Activated naive CD4-positive, alpha-beta T cell treated with anti-CD3 and anti-CD28 coated beads for 36 hours (primary cell): Measurements from ENCODE around the gene PARD3B. TPM values are rescaled to one million over a fixed set of nuclear protein-coding genes. Genes with fewer than 3 reads are reported as not detected.

Experiments
- CTCF ChIA-PET: fragments of 350-600 bp; sonication (Branson Sonifier 250); formaldehyde crosslinking; loops from one replicate; lab custom pipeline; 2021; ENCODE audit warnings: antibody characterized with exemption; lab: Charles Lee
- DNase-seq: peaks from one replicate; pipeline ENCODE4 v3.0.0-alpha.2; 2020
- H3K27ac Mint-ChIP-seq: one replicate; pipeline ENCODE4 v1.8.0; 2021; ENCODE audit warnings: mild to moderate bottlenecking, mixed read lengths
- H3K27me3 Mint-ChIP-seq: one replicate; pipeline ENCODE4 v1.8.0; 2021; ENCODE audit warnings: low read depth, mixed read lengths
- H3K36me3 Mint-ChIP-seq: one replicate; pipeline ENCODE4 v1.8.0; 2021; ENCODE audit warnings: low read depth, mixed read lengths
- H3K4me1 Mint-ChIP-seq: one replicate; pipeline ENCODE4 v1.8.0; 2021; ENCODE audit warnings: low read depth, mixed read lengths
- H3K4me3 Mint-ChIP-seq: one replicate; pipeline ENCODE4 v1.8.0; 2021; ENCODE audit warnings: mild to moderate bottlenecking, moderate library complexity, mixed read lengths
- H3K9me3 Mint-ChIP-seq: one replicate; pipeline ENCODE4 v1.8.0; 2021; ENCODE audit warnings: mixed read lengths
- intact Hi-C: fragments of 100-400 bp; cut with micrococcal nuclease; formaldehyde crosslinking; loops from one replicate; pipeline ENCODE4 v1.15.1; 2023
- total RNA-seq, 2 experiments: library from RNA; stranded (reverse); gene quantifications; one replicate each; pipeline ENCODE4 v1.2.3, GENCODE V29; 2021

PARD3B gene
- total RNA-seq, 2 experiments from 2014 or later, result 0.15 to 0.43 TPM

DNA sequence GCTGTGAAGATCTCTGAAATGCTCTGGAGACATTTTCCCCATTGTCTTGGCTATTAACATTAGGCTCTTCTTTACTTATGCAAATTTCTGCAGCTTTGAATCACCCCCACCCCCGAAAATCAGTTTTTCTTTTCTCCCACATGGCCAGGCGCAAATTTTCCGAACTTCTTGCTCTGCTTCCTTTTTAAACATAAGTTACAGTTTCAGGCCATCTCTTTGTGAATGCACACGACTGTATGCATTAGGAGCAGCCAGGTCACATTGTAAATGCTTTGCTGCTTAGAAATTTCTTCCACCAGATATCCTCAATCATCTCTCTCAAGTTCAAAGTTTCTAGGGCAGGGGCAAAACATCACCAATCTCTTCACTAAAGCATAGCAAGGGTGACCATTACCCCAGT lies 106.8 kb downstream of the PARD3B start:
- Mint-ChIP-seq H3K4me3 (no peak overlapping the region), H3K4me1 (no peaks in the 10 kb centered on the region), H3K27me3 (no peaks in the 10 kb centered on the region), H3K27ac (no peak overlapping the region), H3K36me3 (no peaks in the 10 kb centered on the region), H3K9me3 (peaks cover 6% of the 10 kb centered on the region)
- intact Hi-C loops, result no loop called here
- CTCF ChIA-PET, result no interaction called here
- DNase-seq, result no peak

DNA sequence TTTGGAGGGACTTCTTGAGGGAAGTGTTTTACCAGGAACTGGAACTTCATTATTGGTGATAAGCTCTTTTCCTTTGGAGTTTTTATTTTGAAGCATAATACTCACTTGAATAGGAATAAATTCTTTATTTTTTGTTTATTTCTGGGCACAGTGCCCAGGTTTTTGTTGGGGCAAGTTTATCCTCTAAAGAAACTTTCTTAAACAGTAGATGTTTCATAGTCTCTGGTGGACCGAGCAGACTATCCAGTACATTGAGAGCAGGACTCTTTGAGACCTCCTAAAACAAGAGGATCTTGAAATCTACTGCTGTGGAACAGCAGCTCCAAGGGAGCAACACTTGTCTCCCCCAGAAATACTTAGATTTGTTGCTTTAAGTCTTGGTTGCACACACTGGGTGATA lies 109.4 kb downstream of the PARD3B start:
- Mint-ChIP-seq H3K9me3 (peaks cover 6% of the 10 kb centered on the region), H3K4me3 (no peak overlapping the region), H3K4me1 (no peaks in the 10 kb centered on the region), H3K36me3 (no peaks in the 10 kb centered on the region), H3K27me3 (no peaks in the 10 kb centered on the region), H3K27ac (no peak overlapping the region)
- CTCF ChIA-PET, result no interaction called here
- intact Hi-C loops, result no loop called here
- no peak for DNase-seq

- CTCF ChIA-PET, result no interaction called here
- H3K36me3 Mint-ChIP-seq, result no peaks in the 10 kb centered on the region
Observed at GRCh38 chr2:204655101-204655500, 109.8 kb downstream of the PARD3B start.

DNA sequence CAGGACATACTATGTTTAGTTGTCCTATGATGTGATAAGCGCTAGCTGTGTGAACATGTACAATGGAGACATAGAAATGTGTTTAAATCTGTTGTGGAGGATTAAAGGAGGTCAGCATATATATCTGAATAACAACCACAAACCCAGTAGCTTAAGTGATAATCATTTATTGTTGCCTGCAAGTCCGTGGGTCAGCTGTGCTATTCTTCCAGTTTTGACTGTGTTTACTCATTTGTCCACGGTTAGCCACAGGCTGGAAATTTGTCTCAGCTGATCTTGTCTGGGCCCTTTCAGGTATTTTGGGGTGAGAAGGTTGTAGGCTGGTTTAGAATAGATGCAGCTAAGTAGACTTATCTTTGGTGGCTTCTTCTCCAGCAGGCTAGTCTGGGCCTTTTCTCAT lies 110.4 kb downstream of the PARD3B start:
- H3K4me1 Mint-ChIP-seq, result no peaks in the 10 kb centered on the region
- H3K27me3 Mint-ChIP-seq, result no peaks in the 10 kb centered on the region
- DNase-seq, result no peak
- no peak overlapping the region for H3K4me3 Mint-ChIP-seq
- no peaks in the 10 kb centered on the region for H3K36me3 Mint-ChIP-seq
- no peak overlapping the region for H3K27ac Mint-ChIP-seq
- intact Hi-C loops, result no loop called here
- CTCF ChIA-PET, result no interaction called here
- H3K9me3 Mint-ChIP-seq, result peaks cover 6% of the 10 kb centered on the region

More at GRCh38 chr2:204655101-204655500, 109.8 kb downstream of the PARD3B start:
- H3K27ac Mint-ChIP-seq, result no peak overlapping the region
- no peaks in the 10 kb centered on the region for H3K27me3 Mint-ChIP-seq
- no peak for DNase-seq
- intact Hi-C loops, result no loop called here
- peaks cover 6% of the 10 kb centered on the region for H3K9me3 Mint-ChIP-seq
- H3K4me3 Mint-ChIP-seq, result no peak overlapping the region
- no peaks in the 10 kb centered on the region for H3K4me1 Mint-ChIP-seq

- intact Hi-C loops, result no loop called here
- no peak for DNase-seq
- CTCF ChIA-PET, result interaction anchor here (0.7 kb wide), 1 partner anchor 18 kb away, joined by 3 read pairs; no protein-coding TSS in a partner anchor
- no peaks in the 10 kb centered on the region for H3K4me1 Mint-ChIP-seq
- H3K27ac Mint-ChIP-seq, result no peak overlapping the region
- H3K36me3 Mint-ChIP-seq, result no peaks in the 10 kb centered on the region
- H3K9me3 Mint-ChIP-seq, result peaks cover 5% of the 10 kb centered on the region
- H3K27me3 Mint-ChIP-seq, result no peaks in the 10 kb centered on the region
- H3K4me3 Mint-ChIP-seq, result no peak overlapping the region
Observed at GRCh38 chr2:204657024-204657423, 111.7 kb downstream of the PARD3B start.

DNA sequence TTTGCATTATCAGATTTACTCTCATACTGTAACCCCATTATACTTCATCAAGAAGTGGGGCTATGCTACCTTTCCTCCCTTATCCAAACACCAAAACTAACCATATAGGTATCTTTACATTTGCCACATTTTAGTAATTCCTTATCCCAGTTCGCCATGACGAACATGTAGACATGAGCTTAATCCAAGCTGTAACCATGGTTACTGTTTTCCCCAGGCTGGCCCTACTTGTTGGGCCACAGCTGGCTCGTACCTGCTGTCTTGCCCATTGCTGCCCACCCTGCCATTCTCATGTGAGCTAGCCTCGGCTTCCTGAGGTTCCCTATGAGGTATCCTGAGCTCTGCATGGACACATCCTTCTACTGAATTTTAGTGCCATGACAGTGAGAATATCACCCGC lies 117.7 kb downstream of the PARD3B start:
- intact Hi-C loops, result no loop called here
- H3K4me1 Mint-ChIP-seq, result no peaks in the 10 kb centered on the region
- no peaks in the 10 kb centered on the region for H3K27me3 Mint-ChIP-seq
- no peak for DNase-seq
- no peak overlapping the region for H3K27ac Mint-ChIP-seq
- no peaks in the 10 kb centered on the region for H3K36me3 Mint-ChIP-seq
- CTCF ChIA-PET, result no interaction called here
- H3K9me3 Mint-ChIP-seq, result no peaks in the 10 kb centered on the region
- no peak overlapping the region for H3K4me3 Mint-ChIP-seq

- intact Hi-C loops, result no loop called here
- no peak overlapping the region for H3K27ac Mint-ChIP-seq
- H3K4me1 Mint-ChIP-seq, result no peaks in the 10 kb centered on the region
- no peak overlapping the region for H3K4me3 Mint-ChIP-seq
- H3K9me3 Mint-ChIP-seq, result no peaks in the 10 kb centered on the region
- H3K36me3 Mint-ChIP-seq, result no peaks in the 10 kb centered on the region
- DNase-seq, result no peak
- no peaks in the 10 kb centered on the region for H3K27me3 Mint-ChIP-seq
- CTCF ChIA-PET, result no interaction called here
Observed at GRCh38 chr2:204663816-204664425, 118.6 kb downstream of the PARD3B start.

DNA sequence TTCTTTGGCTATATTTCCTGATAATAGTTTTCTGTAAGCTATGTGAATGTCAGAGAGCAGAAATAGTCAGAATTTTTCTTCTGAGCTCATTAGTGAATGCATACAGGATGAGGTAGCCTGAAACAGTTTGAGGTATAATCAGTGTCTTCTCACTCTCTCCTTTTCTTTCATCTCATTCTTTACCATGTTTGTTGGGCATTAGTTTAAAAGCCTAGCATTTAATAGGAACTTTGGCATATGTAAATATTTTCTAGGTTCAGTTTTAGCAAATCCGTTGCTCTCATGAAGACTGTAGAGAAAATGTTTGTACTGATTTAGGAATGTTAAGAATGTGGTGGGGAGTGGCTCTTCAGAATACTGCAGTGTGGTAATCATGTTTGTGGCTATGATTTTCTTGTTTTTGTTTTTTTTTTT lies 119.4 kb downstream of the PARD3B start:
- no peaks in the 10 kb centered on the region for H3K36me3 Mint-ChIP-seq
- no peak overlapping the region for H3K27ac Mint-ChIP-seq
- no peaks in the 10 kb centered on the region for H3K4me1 Mint-ChIP-seq
- no peak for DNase-seq
- H3K9me3 Mint-ChIP-seq, result no peaks in the 10 kb centered on the region
- H3K4me3 Mint-ChIP-seq, result no peak overlapping the region
- intact Hi-C loops, result no loop called here
- CTCF ChIA-PET, result no interaction called here
- no peaks in the 10 kb centered on the region for H3K27me3 Mint-ChIP-seq

GRCh38 chr2:204665207-204665606 lies 119.9 kb downstream of the PARD3B start:
- H3K36me3 Mint-ChIP-seq, result no peaks in the 10 kb centered on the region
- no peaks in the 10 kb centered on the region for H3K4me1 Mint-ChIP-seq

GRCh38 chr2:204665771-204666170 lies 120.5 kb downstream of the PARD3B start:
- CTCF ChIA-PET, result no interaction called here
- intact Hi-C loops, result no loop called here
- Mint-ChIP-seq H3K36me3 (no peaks in the 10 kb centered on the region), H3K27me3 (no peaks in the 10 kb centered on the region), H3K4me3 (no peak overlapping the region), H3K27ac (no peak overlapping the region), H3K9me3 (no peaks in the 10 kb centered on the region), H3K4me1 (no peaks in the 10 kb centered on the region)
- no peak for DNase-seq

More at GRCh38 chr2:204665207-204665606, 119.9 kb downstream of the PARD3B start:
- Mint-ChIP-seq H3K27me3 (no peaks in the 10 kb centered on the region), H3K4me3 (no peak overlapping the region), H3K27ac (no peak overlapping the region), H3K9me3 (no peaks in the 10 kb centered on the region)
- CTCF ChIA-PET, result no interaction called here
- intact Hi-C loops, result no loop called here
- no peak for DNase-seq

DNA sequence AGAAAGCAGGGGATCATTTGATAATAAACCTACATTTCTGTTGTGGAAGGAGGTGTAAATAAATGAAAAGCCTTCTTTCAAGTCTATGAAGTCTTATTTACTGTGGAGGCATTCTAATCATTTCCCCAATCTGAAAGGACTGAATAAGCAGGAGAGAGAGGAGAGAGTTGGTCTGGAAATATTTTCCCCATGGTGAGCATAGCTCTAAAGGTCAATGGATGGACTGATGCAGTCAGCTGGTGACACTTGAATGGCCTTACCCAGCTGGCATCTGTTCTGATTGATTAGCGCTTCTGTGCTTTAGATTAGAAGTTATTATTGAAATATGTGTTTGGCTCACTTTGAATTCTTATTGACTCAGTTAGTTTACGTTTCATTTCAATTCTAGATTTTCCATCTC lies 122.7 kb downstream of the PARD3B start:
- no peaks in the 10 kb centered on the region for H3K36me3 Mint-ChIP-seq

DNA sequence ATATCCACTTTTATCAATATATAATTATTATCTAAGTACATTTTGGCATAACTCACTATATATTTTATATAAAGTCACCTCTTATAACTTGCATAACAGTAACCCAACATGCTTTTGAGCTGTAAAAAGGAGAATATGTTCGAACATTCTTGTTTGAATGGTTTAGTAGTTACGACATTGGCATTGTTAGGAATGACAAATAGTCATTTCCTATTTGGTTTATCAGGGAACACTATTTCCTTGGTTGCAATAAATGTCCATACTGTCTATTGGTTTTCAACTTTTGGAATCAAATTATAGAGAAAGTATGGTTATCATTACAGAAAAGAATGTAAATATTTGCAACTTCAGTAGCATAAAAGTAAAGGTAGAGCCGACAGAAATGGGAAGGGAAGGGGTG lies 124.1 kb downstream of the PARD3B start:
- Mint-ChIP-seq H3K9me3 (no peaks in the 10 kb centered on the region), H3K27ac (no peak overlapping the region), H3K27me3 (no peaks in the 10 kb centered on the region), H3K4me1 (no peaks in the 10 kb centered on the region), H3K4me3 (no peak overlapping the region), H3K36me3 (no peaks in the 10 kb centered on the region)
- CTCF ChIA-PET, result no interaction called here
- no peak for DNase-seq
- intact Hi-C loops, result no loop called here

More for the DNA sequence above, 122.7 kb downstream of the PARD3B start:
- CTCF ChIA-PET, result no interaction called here
- Mint-ChIP-seq H3K27me3 (no peaks in the 10 kb centered on the region), H3K9me3 (no peaks in the 10 kb centered on the region), H3K27ac (no peak overlapping the region), H3K4me1 (no peaks in the 10 kb centered on the region), H3K4me3 (no peak overlapping the region)
- intact Hi-C loops, result no loop called here
- DNase-seq, result no peak

DNA sequence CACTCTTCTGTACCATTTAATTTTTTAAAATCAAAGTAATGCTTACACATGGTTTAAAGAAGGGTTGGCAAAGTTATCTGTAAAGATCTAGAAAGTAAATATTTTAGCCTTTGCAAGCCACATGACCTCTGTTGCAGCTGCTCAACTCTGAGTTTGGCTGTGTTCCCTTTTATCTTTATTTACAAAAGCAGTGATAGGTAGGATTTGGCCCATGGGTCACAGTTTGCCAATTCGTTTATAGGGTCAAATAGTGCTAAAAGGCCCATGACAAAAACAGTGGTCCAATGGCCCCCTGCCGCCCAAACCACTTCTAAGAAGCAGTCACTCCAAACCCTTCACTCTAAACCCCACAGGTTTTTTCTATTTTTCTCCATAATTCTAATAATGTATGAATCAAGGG lies 124.8 kb downstream of the PARD3B start:
- H3K9me3 Mint-ChIP-seq, result no peaks in the 10 kb centered on the region
- H3K27me3 Mint-ChIP-seq, result no peaks in the 10 kb centered on the region
- intact Hi-C loops, result no loop called here
- CTCF ChIA-PET, result no interaction called here
- no peak overlapping the region for H3K27ac Mint-ChIP-seq
- H3K36me3 Mint-ChIP-seq, result no peaks in the 10 kb centered on the region
- H3K4me1 Mint-ChIP-seq, result no peaks in the 10 kb centered on the region
- no peak for DNase-seq
- H3K4me3 Mint-ChIP-seq, result no peak overlapping the region
